Measurements from ENCODE around the gene TMEM240. TPM values are rescaled to one million over a fixed set of nuclear protein-coding genes. Genes with fewer than 3 reads are reported as not detected.
"Not testable (repeated sequence)": the region's sequence is repeated elsewhere in the genome, so short reads cannot be mapped to it uniquely, and the experiment has no call there.

The TMEM240 gene
- total RNA-seq, 2 donors from 2014 or later: 1.0 to 1.3 TPM

DNA sequence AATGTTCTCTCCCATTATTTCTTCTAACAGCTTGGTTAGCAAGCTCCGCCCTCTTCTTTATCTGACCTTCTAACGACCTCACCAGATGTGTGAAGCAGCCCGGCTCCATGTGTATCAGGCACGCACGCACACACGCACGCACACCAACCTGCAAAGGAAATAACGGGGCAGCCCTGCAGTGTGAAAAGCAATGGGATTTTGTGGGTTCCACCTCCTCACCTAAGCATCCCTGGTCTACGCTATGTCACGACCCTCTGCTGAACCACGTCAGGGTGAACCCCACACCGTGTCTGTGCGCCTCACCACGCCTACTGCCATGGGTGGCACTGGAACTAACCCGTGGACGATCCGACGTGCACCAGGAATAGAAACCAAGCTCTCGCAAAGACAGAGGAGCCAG, 23.8 kb upstream of the TMEM240 start:
- H3K36me3 Mint-ChIP-seq (ENCODE audit: insufficient read depth in 2 of 2): peaks cover 6 to 27% of the 10 kb centered on the region in 2 donors
- no peak for DNase-seq
- H3K4me1 Mint-ChIP-seq (ENCODE audit: low read depth): peaks cover 14% of the 10 kb centered on the region
- H3K27ac Mint-ChIP-seq: no peak overlapping the region
- no peak overlapping the region for H3K4me3 Mint-ChIP-seq
- ATAC-seq (replicated peaks in 1 of 2): no peak
- H3K27me3 Mint-ChIP-seq (ENCODE audit: low read depth): no peaks in the 10 kb centered on the region
- H3K9me3 Mint-ChIP-seq: no peaks in the 10 kb centered on the region

DNA sequence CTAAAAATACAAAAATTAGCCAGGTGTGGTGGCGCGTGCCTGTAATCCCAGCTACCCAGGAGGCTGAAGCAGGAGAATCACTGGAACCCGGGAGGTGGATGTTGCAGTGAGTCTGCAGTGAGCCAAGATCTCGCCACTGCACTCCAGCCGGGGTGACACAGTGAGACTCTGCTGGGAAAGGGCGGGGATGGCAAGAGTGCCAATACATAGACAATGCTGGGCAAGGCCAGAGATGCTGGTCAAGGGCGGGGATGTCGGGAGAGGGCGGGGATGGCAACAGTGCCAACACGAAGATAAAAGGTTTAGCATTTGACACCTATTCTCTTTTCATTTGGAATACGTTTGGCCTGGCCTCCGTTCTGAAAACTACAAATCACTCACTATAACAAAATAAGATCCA, 23.3 kb upstream of the TMEM240 start:
- H3K36me3 Mint-ChIP-seq (ENCODE audit: insufficient read depth in 2 of 2): peaks cover 6 to 27% of the 10 kb centered on the region in 2 donors
- H3K9me3 Mint-ChIP-seq: no peaks in the 10 kb centered on the region
- no peak overlapping the region for H3K27ac Mint-ChIP-seq
- no peak overlapping the region for H3K4me3 Mint-ChIP-seq
- DNase-seq (no peak), ATAC-seq (replicated peaks in 1 of 2) (no peak)
- H3K4me1 Mint-ChIP-seq (ENCODE audit: low read depth): peaks cover 8% of the 10 kb centered on the region
- no peaks in the 10 kb centered on the region for H3K27me3 Mint-ChIP-seq (ENCODE audit: low read depth)

DNA sequence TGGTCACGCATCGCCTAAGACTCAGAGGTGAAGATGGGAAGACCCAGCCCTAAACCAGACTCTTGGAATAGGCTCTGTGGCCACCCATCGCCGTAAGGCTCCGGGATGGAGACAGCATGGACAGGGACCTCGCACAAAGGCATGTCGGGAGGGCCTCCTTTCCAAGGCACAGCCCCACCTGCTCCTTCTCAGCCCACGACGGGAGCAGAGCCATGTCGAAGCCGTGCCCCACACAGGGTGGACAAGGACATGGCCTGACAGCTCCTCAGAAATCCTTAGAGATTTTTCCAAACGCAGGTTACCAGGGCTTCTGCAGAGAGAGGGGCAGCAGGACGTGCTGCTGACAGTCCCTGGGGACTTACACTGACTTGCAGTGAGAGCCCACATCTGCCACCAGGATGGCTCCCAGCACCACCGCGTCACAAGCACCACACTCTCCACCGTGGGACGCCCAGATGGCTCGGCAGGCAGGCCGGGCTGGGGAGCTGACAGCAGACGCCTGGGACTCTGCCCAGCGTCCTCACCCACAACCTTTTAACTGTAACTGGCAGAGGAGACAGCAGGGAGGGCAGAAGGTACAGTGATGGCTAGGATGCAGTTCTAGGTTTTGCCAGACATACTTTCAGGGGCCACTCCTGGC, 22.3 kb upstream of the TMEM240 start:
- Mint-ChIP-seq H3K27me3 (ENCODE audit: low read depth) (no peaks in the 10 kb centered on the region), H3K4me1 (ENCODE audit: low read depth) (peaks cover 8% of the 10 kb centered on the region), H3K4me3 (no peak overlapping the region), H3K27ac (no peak overlapping the region), H3K36me3 (ENCODE audit: insufficient read depth in 2 of 2) (peaks cover 6 to 27% of the 10 kb centered on the region in 2 donors), H3K9me3 (no peaks in the 10 kb centered on the region)
- ATAC-seq (replicated peaks in 1 of 2) (no peak), DNase-seq (no peak)

DNA sequence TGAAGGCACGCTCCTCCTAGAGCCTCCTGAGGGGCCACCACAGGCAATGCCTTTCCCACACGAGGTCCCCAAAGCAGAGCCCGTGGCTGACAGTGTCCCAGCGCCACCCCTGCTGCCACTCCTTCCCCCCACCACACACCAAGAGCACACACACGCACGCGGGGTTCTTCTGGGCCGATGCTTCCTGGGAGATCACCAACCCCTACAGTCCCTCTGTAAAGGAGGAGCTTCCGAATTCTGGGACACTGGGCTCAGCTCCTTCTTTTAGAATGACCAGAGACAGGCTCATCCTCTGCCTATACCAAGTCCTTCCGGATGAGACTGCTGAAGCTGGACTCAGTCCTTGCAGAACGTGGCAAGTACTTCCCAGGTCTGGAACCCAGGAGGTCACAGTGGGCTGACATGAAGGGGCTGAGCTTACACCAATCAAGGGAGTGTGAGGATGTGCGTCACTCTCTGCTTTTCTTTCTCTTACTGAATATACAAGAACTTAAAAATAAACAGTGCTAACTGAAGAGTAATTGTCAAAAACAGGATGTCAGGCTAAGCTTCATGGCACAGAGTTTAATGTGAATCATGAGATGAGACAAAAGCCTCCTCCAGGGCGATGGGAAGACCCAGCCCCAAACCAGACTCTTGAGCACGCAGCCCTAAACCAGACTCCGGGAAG, 21.5 kb upstream of the TMEM240 start:
- DNase-seq (no peak), ATAC-seq (replicated peaks in 1 of 2) (no peak)
- Mint-ChIP-seq H3K4me1 (ENCODE audit: low read depth) (peaks cover 2% of the 10 kb centered on the region), H3K27ac (no peak overlapping the region), H3K9me3 (no peaks in the 10 kb centered on the region), H3K27me3 (ENCODE audit: low read depth) (no peaks in the 10 kb centered on the region), H3K36me3 (ENCODE audit: insufficient read depth in 2 of 2) (peaks cover 6 to 23% of the 10 kb centered on the region in 2 donors), H3K4me3 (no peak overlapping the region)

DNA sequence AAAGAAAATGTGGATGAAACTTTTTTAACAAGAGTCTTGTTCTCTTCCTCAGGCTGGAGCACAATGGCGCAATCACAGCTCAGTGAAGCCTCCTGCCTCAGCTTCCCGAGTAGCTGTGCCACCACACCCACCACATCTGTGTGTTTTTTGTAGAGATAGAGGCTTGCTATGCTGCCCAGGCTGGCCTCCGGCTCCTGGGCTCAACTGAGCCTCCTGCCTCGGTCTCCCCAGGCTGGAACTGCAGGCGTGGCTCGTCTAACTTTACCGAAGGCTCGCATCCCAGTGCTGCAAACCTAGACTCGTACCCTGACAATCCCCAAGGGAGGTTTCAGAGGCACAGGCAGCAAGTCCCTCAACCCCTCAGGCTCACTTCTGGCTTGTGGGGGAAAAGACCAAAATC, 19.8 kb upstream of the TMEM240 start:
- Mint-ChIP-seq H3K27me3 (ENCODE audit: low read depth) (no peaks in the 10 kb centered on the region), H3K4me1 (ENCODE audit: low read depth) (no peaks in the 10 kb centered on the region), H3K27ac (no peak overlapping the region), H3K36me3 (ENCODE audit: insufficient read depth in 2 of 2) (peaks cover 8 to 18% of the 10 kb centered on the region in 2 donors), H3K9me3 (no peaks in the 10 kb centered on the region), H3K4me3 (no peak overlapping the region)
- DNase-seq (no peak), ATAC-seq (replicated peaks in 1 of 2) (no peak)

DNA sequence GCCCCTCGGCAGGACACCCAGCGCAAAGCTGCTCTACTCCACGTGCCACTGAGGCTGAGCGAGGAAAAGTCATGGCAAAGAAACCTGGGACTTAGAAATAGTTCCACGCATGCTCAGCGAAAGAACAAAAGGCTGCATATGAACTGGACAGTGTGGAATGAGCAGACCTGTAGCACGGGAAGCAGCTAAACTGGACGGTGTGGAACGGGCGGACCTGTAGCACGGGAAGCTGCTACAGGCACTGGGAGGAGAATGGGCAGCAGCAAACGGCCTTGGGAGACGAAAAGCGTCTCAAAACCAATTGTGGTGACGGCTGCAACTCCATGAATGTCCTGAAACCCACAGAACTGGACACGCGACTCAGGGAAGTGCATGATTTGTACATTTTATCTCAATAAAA, 18.6 kb upstream of the TMEM240 start:
- Mint-ChIP-seq H3K27me3 (ENCODE audit: low read depth) (no peaks in the 10 kb centered on the region), H3K4me3 (no peak overlapping the region), H3K9me3 (no peaks in the 10 kb centered on the region), H3K36me3 (ENCODE audit: insufficient read depth in 2 of 2) (peaks cover 4 to 11% of the 10 kb centered on the region in 2 donors), H3K4me1 (ENCODE audit: low read depth) (no peaks in the 10 kb centered on the region), H3K27ac (peak overlapping the region; percentile 34)
- no peak for DNase-seq
- ATAC-seq (replicated peaks in 1 of 2): no peak

DNA sequence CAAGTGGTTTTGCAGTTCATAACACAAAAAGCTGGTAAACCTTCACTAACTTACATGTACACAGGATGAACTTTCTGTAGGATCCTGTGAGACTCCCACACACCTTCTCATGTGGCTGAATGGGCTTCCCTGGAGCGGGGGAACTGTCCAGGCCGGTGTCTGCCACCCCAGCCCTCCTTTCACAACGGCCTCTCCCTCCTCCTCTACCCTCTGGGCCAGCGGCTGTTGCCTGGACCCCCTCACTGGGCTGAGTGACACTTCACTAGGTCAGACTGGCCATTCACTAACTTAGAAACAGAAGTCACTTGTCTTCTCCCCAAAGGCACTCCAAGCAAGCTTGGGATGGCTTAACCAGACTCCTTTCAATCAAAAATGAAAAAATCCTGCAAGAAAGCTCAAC, 18.2 kb upstream of the TMEM240 start:
- peak overlapping the region; percentile 34 for H3K27ac Mint-ChIP-seq
- ATAC-seq (replicated peaks in 1 of 2): no peak
- no peaks in the 10 kb centered on the region for H3K27me3 Mint-ChIP-seq (ENCODE audit: low read depth)

DNA sequence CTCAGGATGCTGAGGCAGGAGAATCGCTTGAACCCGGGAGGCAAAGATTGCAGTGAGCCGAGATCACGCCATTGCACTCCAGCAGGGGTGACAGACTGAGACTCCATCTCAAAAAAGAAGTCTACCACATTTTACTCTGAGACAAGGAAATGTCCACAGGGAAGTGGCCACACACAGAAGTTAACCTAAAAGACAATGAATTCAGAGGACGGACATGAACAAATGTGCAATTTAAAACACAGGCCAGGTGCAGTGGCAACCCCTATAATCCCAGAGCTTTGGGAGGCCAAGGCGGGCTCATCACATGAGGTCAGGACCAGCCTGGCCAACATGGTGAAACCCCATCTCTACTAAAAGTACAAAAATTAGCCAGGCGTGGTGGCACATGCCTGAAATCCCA, 17.3 kb upstream of the TMEM240 start:
- not testable (repeated sequence) for H3K27me3 Mint-ChIP-seq (ENCODE audit: low read depth); H3K4me1 Mint-ChIP-seq (ENCODE audit: low read depth); H3K4me3 Mint-ChIP-seq; H3K27ac Mint-ChIP-seq; H3K9me3 Mint-ChIP-seq; H3K36me3 Mint-ChIP-seq (ENCODE audit: insufficient read depth in 2 of 2); ATAC-seq (replicated peaks in 1 of 2); DNase-seq

More for the DNA sequence above, 18.2 kb upstream of the TMEM240 start:
- Mint-ChIP-seq H3K36me3 (ENCODE audit: insufficient read depth in 2 of 2) (peaks cover 4 to 11% of the 10 kb centered on the region in 2 donors), H3K4me3 (no peak overlapping the region), H3K4me1 (ENCODE audit: low read depth) (no peaks in the 10 kb centered on the region), H3K9me3 (no peaks in the 10 kb centered on the region)
- DNase-seq: no peak

DNA sequence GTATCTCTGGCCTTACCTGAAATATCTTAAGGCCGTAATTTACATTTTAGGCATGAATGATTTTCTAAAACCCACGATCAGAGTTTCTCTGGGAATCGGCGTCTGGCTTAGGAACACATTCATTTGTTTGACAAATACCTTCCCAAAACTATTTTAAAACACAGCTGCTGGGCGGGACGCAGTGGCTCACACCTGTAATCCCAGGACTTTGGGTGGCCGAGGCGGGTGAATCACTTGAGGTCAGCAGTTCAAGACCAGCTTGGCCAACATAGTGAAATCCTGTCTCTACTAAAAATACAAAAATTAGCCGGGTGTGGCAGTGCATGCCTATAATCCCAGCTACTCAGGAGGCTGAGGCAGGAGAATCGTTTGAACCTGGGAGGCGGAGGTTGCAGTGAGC, 16.5 kb upstream of the TMEM240 start:
- ATAC-seq (replicated peaks in 1 of 2); DNase-seq; H3K36me3 Mint-ChIP-seq (ENCODE audit: insufficient read depth in 2 of 2); H3K9me3 Mint-ChIP-seq; H3K4me3 Mint-ChIP-seq; H3K4me1 Mint-ChIP-seq (ENCODE audit: low read depth); H3K27me3 Mint-ChIP-seq (ENCODE audit: low read depth); H3K27ac Mint-ChIP-seq: not testable (repeated sequence)

DNA sequence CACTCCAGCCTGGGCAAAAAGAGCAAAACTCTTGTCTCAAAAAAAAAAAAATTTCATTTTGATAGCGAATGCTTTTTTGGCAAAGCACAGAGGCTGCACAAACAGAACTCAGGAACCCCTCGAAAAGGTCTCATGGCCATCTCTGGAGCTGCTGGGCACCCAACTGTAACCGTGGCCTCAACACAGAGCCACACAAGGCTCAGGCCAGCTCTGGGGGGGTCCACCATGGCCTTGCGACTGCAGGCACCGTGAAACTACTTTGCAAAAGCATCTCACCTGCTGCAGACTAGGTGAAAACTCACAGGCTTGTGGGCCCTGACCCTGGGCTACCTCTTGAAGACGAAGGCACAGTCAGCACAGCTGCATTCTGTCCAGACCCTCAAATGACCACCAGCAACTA, 16.1 kb upstream of the TMEM240 start:
- peaks cover 0 to 1% of the 10 kb centered on the region in 2 donors for H3K36me3 Mint-ChIP-seq (ENCODE audit: insufficient read depth in 2 of 2)

DNA sequence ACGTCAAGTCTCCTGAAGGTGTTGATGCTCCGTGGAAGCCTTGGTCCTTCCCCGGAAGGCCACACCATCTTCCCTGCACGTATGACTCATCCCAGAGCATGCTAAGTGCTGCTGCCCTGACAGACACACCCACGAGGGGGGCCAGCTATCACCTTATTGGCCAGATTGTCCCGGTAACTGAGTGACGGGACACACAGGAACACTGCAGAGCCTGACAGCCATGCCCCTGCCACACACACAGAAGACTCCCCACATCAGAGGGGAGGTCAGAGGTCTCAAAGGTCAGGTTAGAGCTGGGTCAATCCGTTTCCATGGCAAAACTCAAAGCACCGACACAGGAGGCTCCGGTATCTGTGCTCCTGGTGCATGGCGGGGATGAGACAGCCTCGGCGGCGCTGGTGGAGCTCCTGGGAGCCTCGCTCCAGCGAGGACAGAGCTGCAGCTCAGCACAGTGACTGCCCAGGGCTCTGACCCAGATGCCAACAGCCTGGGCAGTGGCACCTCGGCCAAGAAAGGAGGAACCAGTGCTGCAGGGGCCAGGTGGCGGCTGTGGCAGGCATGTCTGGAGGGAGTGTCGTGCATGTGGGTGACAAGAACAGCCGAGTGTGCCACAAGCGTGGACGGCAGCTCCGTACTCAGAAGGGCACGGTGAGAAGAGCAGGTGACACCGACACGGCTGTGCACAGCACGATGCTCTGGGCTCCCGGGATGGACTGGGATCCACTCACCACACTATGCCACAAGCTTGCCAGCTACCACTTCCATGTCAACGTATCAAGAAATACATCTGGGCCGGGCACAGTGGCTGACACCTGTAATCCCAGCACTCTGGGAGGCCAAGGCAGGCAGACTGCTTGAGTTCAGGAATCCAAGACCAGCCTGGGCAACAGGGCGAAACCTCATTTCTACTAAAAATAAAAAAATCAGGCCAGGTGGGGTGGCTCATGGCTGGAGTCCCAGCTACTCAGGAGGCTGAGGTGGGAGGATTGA, 14.8 kb upstream of the TMEM240 start:
- Mint-ChIP-seq H3K9me3 (no peaks in the 10 kb centered on the region), H3K36me3 (ENCODE audit: insufficient read depth in 2 of 2) (peaks cover 0 to 1% of the 10 kb centered on the region in 2 donors), H3K27ac (no peak overlapping the region), H3K27me3 (ENCODE audit: low read depth) (no peaks in the 10 kb centered on the region), H3K4me1 (ENCODE audit: low read depth) (no peaks in the 10 kb centered on the region), H3K4me3 (no peak overlapping the region)
- DNase-seq (no peak), ATAC-seq (replicated peaks in 1 of 2) (peak in 1 of 2 donors; percentile 12)

More for the DNA sequence above, 16.1 kb upstream of the TMEM240 start:
- DNase-seq (no peak), ATAC-seq (replicated peaks in 1 of 2) (no peak)
- no peaks in the 10 kb centered on the region for H3K9me3 Mint-ChIP-seq
- no peaks in the 10 kb centered on the region for H3K4me1 Mint-ChIP-seq (ENCODE audit: low read depth)
- H3K27me3 Mint-ChIP-seq (ENCODE audit: low read depth): no peaks in the 10 kb centered on the region
- H3K27ac Mint-ChIP-seq: no peak overlapping the region
- H3K4me3 Mint-ChIP-seq: no peak overlapping the region

DNA sequence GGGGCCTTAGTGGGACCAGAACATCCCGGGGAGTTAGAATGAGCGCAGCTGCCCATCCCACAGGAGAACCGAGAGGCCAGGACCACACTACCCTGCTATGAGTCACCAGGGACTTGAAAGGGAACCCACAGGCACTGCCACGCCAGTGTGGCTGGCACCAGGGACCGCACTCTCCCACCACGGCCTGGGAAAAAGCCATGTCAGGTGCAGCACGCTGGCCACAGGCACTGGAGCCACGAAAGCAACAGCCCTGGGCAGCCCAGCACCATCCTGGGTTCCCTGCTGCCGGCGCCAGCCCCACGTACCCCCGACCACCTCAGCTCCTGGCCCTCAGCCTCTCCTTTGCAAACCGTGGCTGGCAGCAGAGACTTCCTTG, 14.1 kb upstream of the TMEM240 start:
- DNase-seq (no peak), ATAC-seq (replicated peaks in 1 of 2) (peak in 1 of 2 donors; percentile 19)
- Mint-ChIP-seq H3K4me3 (no peak overlapping the region), H3K9me3 (no peaks in the 10 kb centered on the region), H3K27me3 (ENCODE audit: low read depth) (no peaks in the 10 kb centered on the region), H3K4me1 (ENCODE audit: low read depth) (no peaks in the 10 kb centered on the region), H3K36me3 (ENCODE audit: insufficient read depth in 2 of 2) (peaks cover 0 to 1% of the 10 kb centered on the region in 2 donors), H3K27ac (no peak overlapping the region)

All from activated T-cell treated with anti-CD3 and anti-CD28 coated beads, Interleukin-2, amount 50 U/mL, for 72 hours (primary cell).